GM18502 (cell line): ENCODE results near the gene LTBP4.

Source experiments
- ATAC-seq: cut with Tn5 transposase; IDR thresholded peaks from one replicate; pipeline ENCODE4 v1.9.1; 2021; ENCODE audit warnings: mild to moderate bottlenecking; ENCODE audit not compliant: unreplicated experiment, poor library complexity

The LTBP4 gene

DNA sequence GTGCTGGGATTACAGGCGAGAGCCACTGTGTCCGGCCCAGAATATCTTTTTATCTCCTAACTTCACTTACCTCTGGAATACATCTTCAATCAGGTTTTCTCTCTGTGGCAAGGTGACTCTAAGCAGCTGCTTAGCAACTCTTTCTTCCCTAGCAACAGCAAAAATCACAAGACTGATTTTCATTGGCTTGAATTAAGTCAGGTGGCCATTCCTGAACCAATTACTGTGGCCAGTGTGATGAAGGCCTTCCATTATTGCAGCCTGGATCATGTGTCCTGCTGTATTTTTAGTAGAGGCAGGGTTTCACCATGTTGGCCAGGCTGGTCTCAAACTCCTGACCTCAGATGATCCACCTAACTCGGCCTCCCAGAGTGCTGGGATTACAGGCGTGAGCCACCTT lies 9.0 kb upstream of the LTBP4 start:
- ATAC-seq = no peak

DNA sequence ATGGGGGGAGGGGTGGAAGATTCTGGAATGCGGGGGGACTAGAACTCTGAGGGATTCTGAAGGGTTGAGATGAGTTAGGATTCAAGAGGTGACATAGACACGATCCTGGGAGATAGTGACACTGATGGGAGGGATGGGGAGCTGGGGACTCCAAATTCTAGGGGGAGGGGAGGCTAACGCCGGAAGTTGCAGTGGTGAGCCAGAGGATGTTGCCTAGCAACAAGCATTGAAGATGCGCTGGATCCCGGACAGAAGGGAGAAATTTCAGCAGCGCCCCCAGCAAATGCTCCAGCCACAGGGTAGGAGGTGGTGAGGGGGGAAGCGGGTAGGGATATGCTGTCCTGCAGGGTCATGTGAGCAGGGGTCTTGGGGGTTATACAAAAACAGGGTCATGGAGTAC lies 6.9 kb upstream of the LTBP4 start:
- ATAC-seq = no peak

DNA sequence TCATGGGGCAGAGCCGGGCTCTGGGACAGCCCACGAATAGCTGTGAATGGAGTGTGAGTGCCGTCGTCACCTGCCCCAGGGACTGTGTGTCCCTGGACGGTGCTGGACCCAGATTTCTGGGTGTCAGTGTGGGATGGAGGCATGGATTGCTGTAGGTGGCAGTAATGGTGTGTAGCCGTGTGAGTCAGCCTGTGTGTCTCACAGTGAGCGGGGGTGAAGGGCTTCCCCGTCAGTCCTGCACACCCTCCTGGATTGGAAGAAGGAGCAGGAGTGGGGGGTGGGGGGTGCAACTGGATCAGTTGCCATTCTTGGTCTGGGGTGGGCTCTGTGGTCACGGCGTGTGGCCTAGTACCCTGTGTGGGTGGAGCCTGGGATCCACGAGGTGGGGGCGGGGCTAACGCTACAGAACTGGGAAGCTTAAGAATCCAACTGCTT lies 6.5 kb upstream of the LTBP4 start:
- ATAC-seq = no peak

DNA sequence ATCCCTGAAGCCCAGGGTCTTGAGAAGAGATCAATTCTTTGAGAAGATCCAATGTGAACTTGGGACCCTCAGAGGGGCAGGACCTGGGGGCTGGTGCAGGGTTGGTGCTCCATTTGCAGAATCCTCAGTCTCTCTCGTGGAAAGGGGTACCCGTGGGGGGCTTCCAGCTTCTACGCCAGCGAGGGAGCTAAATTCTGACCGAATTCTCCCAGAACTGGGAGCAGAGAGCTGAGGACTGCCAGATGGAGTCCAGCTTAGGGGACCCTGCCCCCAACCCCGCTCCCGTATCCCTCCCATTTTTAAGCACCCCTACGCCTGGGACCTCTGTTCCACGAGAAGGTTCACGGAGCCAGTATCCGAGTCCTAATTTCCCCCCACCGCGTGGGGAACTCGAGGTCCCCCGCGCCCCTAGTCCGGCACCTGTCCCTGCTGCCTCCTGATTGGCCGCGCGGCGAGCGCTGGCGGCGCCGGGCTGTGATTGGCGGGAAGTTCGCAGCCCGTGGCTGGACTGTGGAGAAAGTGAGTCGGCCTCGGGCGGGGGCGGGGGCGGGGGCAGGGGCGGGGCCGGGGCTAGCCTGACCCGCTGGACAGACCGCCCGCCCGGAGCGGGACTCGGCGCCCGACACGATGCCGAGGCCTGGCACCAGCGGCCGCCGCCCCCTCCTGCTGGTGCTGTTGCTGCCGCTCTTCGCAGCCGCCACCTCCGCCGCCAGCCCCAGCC lies 4.4 kb upstream of the LTBP4 start:
- ATAC-seq = no peak

DNA sequence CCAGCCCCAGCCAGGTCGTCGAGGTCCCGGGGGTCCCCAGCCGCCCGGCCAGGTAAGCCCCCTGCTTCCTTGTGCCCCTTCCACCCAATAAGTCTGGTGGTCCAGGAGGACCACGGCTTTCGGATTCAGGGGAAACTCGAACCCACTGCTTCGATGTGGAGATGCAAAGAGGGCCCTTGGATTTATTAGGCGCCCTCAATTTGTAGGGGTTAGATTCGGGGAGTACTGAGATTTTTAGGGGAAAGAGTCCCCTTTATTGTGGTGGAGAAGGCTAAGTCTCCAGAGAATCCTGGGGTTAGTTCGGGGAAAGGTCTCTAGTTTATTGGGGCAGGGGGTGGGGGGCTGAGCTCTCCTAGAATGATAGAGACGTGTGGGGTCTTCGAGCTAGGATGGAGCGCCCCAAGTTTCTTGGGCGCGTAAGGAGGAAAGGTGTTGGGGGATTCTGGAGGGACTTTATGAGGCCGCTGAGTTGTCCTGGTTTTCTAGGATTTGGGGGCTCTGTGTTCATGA lies 3.8 kb upstream of the LTBP4 start:
- ATAC-seq = no peak

DNA sequence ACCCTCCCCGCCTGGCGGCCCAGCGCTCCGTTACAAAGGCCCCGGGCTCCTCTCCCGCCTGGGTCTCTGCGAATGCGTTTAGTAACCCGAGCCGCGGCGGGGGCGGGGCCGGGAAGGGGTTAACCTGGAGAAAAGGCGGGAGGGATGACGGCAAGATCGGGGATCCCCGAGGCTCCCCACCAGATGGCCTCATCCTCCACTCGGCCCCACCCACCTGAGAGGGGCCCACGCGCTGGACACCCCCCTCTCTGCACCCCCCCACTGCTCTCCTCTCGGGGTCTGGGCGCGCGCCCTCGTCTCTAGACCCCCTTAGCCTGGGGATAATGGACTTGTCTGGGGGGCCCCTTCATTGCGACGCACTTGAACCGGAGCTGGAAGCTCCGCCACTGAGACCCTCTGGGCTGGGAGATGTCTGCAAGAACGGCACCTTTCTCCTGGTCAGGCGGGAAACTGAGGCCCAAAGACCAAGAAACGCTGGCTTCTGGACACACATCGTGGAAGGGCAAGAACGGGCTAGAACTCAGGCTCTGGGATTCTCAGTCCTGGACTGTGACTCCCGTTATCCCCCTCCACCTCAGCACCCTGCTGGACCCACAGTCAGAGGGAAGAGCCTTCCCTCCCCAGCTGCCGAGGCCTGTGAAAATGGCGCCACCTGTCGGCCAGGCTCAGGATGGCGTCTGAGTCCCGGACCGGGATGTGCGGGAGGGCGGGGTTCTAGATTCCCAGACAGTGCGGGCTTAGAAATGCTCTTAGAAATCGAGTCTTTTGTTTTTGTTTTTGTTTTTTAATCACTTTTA lies 2.9 kb upstream of the LTBP4 start:
- no peak for ATAC-seq

DNA sequence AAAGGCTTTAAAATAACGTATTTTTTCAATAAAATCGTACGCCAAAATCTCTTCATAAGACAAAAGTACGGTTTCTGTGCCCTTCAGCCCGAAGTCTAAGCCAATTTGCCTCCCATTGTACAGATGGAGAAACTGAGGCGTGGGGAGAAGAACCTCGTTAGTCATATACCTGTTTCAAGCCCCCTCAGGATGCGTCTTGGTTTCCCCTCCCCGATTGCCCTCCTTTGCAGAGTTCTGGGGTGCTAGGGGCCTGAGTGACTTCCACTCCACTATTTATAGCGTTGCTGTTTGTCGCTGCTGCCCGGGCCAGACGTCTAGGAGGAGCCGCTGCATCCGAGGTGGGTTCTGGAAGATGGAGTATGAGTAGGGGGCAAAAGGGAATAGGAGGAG lies 2.3 kb upstream of the LTBP4 start:
- no peak for ATAC-seq

DNA sequence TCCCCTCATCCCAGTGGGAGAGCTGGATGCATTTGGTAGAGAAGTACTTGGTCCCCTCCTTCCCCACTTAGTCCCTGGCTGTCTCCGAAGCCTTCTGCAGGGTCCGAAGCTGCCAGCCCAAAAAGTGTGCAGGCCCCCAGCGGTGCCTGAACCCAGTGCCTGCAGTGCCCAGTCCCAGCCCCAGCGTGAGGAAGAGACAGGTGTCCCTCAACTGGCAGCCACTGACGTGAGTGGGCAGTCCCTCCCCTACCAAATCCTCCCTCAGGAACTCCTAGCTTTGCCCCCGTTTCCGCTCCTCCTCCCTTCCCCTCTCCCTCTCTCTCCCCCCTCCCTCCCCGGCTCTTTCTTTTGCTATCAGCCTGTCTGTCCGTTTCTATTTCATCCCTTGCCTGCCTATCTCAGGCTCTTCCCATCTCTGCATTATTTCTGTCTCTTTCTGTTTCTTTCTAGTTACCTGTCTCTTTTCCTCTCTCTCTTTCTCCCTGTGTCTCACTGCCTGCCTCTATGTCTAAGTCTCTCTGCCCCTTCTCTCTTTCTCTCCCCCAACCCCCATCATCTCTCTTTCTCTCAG lies 1.8 kb upstream of the LTBP4 start:
- no peak for ATAC-seq

DNA sequence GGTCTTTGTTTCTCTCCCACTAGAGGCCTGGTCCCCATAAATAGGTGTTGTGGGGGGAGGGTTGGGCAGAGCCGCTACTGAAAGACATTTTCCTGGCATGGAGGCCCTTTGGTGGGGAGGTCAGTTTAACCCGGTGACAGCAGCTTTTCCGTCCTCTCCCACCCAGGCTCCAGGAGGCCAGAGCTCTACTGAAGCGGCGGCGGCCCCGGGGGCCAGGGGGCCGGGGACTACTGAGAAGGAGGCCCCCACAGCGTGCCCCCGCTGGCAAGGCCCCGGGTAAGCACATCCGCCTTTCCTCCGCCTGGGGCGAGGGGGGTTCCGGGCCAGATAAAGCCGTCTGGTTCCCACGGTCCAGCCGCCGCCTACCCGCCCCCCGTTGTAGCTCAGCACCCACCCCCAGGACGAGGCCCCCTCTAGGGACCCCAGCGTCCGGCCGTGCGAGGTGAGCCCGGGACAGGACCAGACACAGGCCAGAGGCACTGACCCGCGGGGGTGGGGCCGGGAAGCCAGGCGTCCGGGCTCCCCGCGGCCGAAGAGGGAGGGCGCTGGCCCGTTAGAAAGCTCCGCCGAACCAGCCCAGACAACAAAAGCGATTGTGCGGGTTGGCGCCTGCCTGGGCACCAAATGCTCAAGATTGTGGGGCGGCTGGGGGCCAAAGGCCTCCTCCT lies 1.1 kb upstream of the LTBP4 start:
- ATAC-seq = no peak

DNA sequence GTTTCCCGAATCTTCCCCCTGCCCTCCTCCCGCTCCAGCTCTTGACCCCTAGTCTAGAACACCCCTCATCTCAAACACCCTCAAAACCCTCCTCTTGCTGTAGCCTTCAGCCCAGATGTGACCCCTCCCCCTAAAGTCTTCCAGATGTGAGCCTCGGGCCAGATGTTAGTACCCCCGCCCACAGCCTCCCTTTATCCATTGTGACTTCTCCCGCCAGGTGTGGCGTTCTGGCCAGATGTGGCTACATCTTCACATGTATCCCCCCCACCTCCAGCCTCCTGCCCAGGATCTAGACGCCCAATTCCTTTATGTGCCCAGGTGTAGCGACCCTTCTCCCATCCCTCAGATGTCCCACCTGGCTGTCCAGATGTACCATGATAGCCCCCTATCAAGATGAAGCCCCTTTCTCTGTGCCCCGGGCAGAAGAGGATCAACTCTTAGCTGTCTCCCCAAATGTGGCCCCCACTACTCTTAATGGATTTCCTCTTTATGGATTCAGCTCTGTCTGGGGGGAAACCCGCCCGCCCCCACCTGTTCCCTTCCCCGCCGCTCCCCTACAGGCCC lies 517 bp upstream of the LTBP4 start:
- no peak for ATAC-seq

DNA sequence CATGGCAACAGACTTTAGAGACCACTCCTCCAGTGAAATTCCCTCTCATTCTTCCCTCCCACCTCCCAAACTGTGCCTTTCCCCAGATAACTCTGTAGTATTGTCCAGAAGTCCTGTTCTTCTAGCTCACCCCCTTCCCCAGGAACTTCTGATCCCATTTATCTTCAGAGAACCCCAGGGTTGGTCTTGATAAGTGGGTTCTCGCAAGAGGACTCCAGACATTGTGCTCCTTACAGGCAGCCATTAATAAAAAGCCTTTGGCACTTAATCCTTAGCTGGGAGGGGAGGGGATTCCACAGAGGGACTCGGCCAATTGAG lies 1.9 kb downstream of the LTBP4 start:
- no peak for ATAC-seq

DNA sequence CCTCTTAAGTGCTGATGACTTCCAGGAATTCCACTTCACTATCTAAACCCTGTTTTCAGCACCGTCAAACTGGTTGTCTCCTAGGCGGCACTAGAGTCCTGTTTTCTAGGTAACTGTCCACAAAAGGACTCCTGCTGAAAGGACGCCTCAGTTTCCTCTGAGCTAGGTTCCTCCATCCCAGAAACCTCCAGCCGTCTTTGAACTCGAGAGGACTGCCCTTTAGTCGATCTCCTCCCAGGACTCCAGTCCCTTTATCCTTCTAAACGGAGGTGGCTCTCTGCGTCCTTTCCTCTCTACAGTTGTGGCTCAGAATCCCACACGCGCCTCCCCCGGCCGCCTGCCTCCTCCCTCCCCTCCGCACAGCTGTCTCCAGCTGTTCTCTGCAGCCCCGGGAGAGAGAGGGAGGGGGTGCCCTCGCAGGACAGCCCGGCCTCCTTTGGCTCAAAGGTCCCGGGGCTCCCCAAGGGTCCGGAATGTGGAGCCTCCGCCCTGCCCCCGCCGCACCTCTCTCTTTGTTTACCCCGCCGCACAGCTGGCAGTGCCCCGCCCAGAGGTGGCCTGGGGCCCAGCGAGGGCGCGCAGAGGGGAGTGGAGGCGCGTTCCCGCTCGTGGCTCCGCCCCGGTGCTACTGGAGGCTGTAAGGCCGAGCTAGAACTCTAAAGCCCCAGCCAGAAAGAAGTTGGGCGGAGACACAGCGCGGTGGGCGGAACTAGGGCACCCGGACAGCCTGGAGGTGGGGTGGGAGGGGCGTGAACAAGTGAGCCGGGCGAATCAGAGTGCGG lies 2.4 kb downstream of the LTBP4 start:
- peak; percentile 67 for ATAC-seq

DNA sequence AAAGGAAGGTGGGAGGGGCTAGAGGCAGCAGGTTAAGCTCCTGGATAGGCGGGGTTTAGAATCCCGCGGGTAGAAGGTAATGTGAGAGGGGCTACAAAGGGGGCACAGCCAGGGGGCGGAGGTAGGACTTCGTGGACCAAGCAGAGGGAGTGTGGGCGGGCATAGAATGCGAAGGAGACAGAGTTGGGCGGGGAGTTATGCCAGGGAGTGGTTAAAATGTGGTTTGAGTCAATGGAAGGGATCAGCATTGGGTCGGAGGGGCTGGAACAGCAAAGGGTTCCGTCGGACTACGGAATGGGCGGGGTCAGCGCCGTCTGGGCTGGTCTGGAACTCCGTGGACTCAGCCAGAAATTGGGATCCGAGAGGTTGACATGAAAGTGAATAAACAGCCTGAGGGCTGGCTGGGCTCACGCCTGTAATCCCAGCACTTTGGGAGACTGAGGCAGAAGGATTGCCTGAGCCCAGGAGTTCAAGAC lies 3.0 kb downstream of the LTBP4 start:
- no peak for ATAC-seq

DNA sequence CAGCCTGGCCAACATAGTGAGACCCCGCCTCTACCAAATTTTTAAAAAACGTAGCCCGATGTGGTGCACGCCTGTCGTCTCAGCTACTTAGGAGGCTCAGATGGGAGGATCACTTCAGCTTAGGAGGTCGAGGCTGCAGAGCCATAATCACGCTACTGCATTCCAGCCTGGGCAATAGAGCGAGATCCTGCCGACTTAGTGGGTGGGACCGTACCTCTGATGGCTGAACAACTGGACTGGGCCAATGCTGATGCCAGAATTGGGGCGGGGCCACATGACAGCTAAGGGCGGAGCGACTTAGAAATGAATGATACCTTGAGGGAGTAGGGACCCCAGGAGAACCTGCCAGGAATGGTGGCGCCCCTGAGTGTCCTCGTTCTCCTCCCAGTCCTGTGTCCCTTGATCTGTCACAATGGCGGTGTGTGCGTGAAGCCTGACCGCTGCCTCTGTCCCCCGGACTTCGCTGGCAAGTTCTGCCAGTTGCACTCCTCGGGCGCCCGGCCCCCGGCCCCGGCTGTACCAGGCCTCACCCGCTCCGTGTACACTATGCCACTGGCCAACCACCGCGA lies 3.6 kb downstream of the LTBP4 start:
- ATAC-seq = no peak

DNA sequence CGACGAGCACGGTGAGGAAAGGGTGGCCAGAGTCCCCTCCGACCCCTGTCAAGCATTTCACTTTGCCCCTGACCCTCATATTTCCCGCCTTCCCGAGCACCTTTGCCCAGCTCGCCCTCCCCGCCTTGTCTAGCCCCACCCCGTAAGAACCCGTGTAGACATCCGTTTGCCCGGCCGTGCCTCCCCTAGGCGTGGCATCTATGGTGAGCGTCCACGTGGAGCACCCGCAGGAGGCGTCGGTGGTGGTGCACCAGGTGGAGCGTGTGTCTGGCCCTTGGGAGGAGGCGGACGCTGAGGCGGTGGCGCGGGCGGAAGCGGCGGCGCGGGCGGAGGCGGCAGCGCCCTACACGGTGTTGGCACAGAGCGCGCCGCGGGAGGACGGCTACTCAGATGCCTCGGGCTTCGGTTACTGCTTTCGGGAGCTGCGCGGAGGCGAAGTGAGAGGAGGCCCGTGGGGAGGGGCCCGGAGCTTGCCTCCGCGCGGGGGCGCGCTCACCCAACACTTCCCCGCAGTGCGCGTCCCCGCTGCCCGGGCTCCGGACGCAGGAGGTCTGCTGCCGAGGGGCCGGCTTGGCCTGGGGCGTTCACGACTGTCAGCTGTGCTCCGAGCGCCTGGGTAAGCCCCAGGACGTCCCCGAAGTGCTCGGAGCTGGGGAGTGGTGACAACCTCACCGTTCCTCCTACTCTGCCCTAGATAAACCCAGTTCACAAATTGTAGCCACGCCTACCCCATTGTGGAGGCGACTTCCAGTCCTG lies 4.2 kb downstream of the LTBP4 start:
- ATAC-seq = peak; percentile 31

DNA sequence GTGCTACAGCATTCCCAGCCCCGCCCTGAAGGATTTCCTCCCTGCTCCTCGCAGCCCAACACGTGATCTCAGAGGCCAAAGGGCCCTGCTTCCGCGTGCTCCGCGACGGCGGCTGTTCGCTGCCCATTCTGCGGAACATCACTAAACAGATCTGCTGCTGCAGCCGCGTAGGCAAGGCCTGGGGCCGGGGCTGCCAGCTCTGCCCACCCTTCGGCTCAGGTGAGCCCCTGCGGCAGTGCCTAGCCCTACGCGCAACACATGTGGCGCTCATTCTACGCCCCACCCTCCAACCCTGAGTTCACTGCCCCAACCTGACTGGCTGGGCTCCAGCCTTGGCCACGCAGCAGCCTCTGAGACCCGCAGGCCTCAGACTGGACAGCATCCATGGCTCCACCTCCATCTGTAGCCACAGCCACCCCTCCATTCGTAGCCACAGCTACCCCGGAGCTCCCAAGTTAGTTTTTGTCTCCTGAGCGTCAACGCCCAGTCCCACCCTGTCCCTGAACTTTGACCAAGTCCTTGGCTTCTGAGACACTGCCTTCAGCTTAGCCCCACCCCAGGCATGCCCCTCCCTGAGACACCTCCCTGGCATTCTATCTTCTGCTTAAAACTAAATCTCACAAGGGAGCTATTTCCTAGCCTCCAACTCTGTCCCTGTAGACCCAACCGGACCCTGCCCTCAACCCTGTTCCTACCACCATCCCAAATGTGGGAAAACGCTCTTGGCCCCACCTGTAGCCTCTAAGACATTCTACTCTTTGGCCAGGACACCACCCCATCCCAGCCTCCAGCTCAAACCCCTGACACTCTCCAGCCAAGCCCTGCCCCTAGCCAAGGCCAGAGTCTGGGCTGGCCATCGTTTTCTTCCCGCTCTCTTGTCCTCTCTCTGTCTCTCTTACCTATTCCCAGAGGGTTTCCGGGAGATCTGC lies 6.4 kb downstream of the LTBP4 start:
- no peak for ATAC-seq

DNA sequence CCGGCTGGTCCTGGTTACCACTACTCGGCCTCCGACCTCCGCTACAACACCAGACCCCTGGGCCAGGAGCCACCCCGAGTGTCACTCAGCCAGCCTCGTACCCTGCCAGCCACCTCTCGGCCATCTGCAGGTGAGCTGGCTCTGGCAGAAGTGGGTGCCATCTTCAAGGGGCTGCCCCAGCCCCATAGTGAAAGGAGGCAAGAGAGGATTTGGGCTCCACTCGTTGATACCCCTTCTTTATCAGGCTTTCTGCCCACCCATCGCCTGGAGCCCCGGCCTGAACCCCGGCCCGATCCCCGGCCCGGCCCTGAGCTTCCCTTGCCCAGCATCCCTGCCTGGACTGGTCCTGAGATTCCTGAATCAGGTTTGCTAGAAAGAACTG lies 7.1 kb downstream of the LTBP4 start:
- ATAC-seq = no peak

DNA sequence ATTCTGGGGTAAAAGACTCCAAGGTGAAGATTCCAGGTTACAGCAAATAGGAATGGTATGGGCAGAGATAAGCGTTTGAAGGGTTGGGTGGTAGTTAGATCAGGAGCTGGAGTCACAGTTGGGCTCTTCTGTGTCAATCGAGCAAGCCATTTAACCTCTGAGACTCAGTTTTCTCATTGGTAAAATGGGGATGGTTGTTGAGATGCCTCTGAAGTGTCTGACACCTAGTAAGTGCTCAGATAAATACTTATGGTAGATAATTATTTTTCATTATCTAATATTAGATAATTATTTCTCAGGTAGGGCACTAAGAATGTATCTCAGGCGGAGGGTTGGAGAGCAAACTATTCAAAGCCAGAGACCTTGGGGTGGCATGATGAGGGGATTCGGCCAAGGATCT lies 7.8 kb downstream of the LTBP4 start:
- ATAC-seq = no peak
